NCI-H146 (cell line): Measurements from ENCODE around the gene MND1.
"Not testable (repeated sequence)": the region's sequence is repeated elsewhere in the genome, so short reads cannot be mapped to it uniquely, and the experiment has no call there.

Experiments used
- DNase-seq: peaks from one replicate; lab custom pipeline; 2025; lab: John Stamatoyannopoulos, UW

MND1 gene

DNA sequence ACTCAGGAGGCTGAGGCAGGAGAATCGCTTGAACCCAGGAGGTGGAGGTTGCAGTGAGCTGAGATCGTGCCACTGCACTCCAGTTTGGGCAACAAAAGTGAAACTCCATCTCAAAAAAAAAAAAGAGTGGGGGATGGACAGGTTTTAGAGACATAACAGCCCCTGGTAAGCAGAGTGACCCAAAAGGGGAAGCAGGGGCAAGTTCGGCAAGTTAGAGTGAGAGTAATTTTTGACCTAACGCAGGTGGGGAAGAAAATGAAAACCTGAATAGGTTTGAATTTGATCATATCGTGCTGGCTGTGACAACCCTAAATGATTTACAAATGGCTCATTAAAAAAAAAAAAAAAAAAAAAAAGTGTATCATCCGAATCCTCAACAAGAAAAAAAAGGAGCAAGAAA is 96.0 kb downstream of the MND1 start:
- no peak for DNase-seq

DNA sequence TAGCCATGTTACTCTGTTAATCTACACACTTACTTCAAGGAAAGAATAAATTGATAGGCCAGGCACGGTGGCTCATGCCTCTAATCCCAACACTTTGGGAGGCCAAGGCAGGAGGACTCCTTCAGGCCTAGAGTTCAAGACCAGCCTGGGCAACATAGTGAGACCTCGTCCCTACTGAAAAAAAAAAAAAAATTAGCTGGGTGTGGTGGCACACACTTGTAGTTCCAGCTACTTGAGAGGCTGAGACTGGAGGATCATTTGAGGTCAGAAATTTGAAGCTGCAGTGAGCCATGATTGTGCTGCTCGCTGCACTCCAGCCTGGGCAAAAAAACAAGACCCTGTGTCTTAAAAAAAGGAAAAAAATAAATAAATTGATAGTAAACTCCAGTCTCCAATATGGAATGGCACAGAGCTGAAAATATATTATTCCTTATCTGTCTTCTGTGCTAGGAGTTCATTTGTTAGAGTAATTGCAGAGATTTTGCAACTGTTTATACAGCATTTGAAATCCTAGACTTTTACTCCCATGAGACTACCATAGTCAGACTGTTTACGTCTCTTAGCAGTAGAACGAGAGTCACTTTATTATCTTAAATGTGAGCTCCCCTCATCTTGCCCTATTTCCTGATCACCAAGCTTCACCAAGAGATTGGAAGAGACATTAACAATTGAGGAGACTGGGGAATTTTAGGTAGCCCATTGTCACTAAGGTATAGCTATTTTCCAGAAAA is 102.9 kb downstream of the MND1 start:
- DNase-seq, result no peak

DNA sequence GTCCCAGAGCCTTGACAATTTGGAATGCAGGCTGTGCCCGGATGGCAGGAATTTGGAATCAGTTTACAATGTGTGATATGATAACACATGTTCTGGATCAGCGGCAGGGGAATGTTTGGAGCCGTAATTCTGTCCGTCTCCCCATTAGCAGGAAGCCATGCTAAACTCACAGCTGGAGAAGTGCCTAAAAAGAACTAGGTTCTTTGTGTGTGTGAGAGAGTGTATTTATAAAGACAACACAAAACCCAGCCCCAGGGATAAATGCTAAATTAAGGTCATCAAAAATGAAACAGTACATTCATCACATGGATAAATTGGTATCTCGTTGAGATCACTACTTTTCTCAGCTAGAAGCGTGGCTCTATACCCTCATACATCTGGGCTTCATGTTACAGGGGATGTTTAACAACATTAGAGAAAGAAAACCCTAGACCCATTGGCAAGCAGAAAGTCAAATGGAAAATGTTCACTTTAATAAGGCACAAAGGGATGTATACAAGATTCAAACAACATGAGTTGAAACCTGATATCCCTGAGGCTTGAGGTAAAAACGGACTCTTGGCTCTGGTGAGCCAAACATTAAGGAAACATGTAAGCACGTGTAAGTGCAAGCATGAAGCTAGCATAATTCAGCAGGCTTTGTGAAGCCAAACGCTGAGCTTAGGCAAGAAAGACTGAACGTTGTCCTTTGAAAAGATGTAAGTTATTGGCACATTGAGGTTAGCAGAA is 103.7 kb downstream of the MND1 start:
- DNase-seq, result peak; percentile 16

DNA sequence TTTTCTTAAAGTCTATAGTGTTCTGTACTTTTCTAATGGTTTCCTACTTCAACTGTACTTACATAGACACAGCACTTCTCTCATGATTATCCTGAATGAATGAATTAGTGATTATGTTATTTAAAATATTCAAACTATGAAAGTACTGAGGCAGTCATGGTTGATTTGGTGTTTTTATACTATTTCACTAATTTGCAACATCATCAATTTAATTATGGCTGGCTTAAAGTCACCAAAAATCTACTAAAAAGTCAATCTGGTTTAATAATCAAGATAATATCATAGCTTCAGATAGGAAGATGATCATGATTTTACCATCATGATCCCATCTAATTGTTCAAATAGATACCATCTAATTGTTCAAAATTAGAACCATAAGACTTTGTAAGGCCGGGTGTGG is 104.8 kb downstream of the MND1 start:
- no peak for DNase-seq

DNA sequence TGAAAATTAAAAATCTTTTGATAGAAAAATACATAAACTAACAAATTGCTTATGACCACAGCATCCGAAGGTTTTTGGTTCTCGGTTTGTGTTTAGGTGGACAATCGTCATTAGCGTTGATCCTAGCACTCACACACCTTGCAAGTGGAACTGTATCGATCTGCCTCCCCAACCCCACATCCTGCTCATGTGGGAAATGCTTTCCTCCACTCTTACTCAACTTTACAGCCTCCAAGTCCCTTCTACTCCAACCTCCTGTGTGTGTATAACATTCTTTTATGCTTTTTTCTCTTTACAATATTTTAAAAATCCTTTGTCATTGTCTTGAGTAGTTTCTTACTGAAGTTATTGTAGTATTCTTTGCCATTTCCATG is 106.0 kb downstream of the MND1 start:
- DNase-seq, result no peak

DNA sequence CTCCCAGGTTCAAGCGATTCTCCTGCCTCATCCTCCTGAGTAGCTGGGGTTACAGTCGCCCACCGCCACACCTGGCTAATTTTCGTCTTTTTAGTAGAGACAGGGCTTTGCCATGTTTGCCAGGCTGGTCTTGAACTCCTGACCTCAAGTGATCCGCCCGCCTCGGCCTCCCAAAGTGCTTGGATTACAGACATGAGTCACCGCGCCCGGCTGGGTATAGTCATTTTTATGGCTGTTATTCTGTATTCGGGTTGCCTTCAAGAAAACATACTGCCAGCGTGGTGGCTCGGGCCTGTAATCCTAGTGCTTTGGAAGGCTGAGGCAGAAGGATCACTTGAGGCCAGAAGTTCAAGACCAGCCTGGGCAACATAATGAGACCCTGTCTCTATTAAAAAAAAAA is 106.7 kb downstream of the MND1 start:
- DNase-seq, result not testable (repeated sequence)

DNA sequence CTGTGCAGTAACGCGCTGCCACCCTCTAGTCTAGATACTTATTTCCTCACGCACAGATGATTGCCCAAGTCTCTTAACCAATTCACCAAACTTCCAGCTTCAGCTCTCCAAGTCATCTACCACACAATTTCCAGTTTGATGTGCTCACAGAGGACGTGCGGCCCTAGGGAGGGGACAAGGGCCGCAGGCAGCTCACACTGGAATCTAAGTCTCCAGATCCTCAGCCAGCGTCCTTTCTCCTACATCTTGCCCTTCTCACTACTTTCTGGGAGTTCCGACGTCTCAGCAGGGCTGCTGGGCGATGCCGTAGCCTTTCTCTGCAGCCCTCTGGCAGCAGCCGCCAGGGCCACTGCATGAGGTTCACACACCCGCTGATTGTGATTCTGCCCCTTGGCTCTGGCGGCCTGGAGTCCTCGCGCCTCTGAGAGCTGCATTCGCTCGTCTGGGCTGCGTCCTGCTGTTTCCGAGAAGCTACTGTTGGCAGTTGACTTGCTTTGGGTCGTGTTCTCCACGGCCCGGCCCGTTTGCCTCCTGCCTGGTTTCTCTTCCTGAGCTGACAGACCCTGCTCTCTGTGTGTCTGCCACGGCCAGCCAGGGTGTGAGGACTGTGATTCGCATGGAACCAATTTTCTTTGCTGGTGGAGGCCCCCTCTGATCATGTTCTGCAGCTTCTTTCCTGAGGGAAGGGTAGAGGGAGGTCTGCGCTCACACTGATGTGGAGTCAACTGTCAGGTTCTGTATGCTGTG is 107.6 kb downstream of the MND1 start:
- no peak for DNase-seq

DNA sequence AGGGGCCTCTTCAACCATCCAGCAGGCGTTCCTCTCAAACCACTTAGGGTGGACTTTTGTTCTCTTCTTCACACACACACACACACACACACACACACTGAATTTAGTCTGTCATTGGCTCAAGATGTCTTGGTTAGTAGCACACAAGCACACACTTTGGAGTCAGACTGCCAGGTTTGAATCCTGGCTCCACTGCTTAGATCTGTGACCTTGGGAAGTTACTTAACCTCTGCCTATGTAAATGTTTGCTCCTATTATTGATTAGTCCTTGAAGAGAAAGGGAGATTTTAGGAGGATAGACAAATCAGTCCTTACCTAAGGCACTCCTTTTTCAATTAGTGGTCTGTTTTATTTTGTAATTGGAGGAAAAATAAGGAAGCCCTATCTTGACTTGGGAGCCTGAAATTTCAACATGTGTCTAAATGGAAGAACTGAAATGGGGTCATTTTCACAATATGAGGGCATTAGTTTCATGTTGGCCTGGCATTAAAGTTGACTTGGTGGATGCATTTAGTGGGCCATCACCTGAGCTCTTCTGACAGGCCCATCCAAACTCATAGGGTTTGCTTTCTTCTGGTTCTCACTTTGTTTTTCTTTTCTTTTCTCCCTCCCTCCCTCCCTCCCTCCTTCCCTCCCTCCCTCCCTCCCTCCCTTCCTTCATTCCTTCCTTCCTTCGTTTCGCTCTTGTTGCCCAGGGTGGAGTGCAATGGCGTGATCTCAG is 108.3 kb downstream of the MND1 start:
- no peak for DNase-seq

DNA sequence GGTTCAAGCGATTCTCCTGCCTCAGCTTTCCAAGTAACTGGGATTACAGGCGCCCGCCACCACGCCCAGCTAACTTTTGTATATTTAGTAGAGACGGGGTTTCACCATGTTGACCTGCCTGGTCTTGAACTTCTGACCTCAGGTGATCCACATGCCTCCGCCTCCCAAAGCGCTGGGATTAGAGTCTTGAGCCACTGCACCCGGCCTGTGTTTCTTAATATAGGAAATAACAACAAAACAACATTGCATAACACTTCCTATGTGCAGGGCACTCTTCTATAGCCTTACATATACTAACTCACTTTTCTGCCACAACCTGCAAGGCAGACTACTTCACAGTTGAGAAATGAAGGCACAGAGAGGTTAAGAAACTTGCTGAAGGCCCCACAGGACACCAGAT is 108.9 kb downstream of the MND1 start:
- no peak for DNase-seq

DNA sequence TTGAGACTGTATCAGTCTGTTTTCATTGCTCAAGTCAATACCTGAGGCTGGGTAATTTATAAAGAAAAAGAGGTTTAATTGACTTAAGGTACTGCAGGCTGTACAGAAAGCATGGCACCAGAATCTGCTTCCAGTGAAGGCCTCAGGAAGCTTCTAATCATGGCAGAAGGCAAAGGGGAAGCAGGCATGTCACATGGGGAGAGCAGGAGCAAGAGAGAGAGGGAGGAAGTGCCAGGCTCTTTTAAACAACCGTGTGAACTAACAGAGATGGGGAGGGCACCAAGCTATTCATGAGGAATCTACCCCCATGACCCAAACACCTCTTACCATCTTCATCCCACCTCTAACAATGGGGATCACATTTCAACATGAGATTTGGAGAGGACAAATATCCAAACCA is 114.5 kb downstream of the MND1 start:
- no peak for DNase-seq

DNA sequence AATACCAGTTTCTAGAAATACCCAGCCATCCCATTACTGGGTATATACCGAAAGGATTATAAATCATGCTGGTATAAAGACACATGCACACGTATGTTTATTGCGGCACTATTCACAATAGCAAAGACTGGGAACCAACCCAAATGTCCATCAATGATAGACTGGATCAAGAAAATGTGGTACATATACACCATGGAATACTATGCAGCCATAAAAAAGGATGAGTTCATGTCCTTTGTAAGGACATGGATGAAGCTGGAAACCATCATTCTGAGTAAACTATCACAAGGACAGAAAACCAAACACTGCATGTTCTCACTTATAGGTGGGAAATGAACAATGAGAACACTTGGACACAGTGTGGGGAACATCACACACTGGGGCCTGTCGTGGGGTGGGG is 117.1 kb downstream of the MND1 start:
- not testable (repeated sequence) for DNase-seq

DNA sequence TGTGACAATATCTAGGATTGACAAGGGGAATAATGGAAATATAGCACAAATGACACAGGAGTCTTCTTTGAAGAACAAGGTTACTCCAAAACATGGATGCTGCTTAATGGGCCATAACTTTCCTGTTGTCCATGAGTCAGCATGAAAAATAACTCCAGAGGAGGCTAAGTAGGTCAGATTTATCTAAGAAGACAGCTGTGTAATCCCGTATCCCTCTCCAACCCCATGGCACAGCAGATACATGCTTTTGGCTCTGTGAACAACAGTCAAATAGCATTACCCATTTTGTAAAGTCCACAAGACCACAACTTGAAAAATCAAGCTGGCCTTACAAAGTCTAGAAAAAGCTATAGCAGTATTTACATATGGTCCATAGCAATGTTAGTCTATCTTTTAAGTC is 119.6 kb downstream of the MND1 start:
- no peak for DNase-seq
